Fibroblast of lung (primary cell): ENCODE measurements around the gene NR3C2. TPM values are rescaled to one million over a fixed set of nuclear protein-coding genes. Genes with fewer than 3 reads are reported as not detected.

Experiments used
- DNase-seq, 2 donors: peaks; one replicate each; pipeline versions ENCODE4 v3.0.0 to v3.0.0-alpha.2; 2010; ENCODE audit warnings: low read depth in 2 of 2
- H2AFZ ChIP-seq: 2 replicates; pipeline ENCODE4 v1.5.1; 2012; ENCODE audit warnings: low read length, control low read depth, inconsistent platforms
- H3K27ac ChIP-seq: 2 replicates; pipeline ENCODE4 v1.5.1; 2011; ENCODE audit warnings: low read length, control low read depth; ENCODE audit not compliant: insufficient read depth
- H3K27me3 ChIP-seq: 2 replicates; pipeline ENCODE4 v1.5.1; 2011; ENCODE audit warnings: mild to moderate bottlenecking, low read length; ENCODE audit not compliant: control insufficient read depth, insufficient read depth
- H3K36me3 ChIP-seq: 2 replicates; pipeline ENCODE4 v1.5.1; 2011; ENCODE audit warnings: low read length; ENCODE audit not compliant: control insufficient read depth, insufficient read depth
- H3K4me1 ChIP-seq: 2 replicates; pipeline ENCODE4 v1.5.1; 2011; ENCODE audit warnings: low read length; ENCODE audit not compliant: control insufficient read depth, insufficient read depth; ENCODE audit errors: extremely low read depth
- H3K4me2 ChIP-seq: 2 replicates; pipeline ENCODE4 v1.5.1; 2011; ENCODE audit warnings: low read length, control low read depth; ENCODE audit not compliant: insufficient read depth; ENCODE audit errors: extremely low read depth
- H3K4me3 ChIP-seq, 4 experiments: fragments of 200-600 bp in 1 of 4; sonication (generic) in 1 of 4; replicated peaks in 1 of 4; 2 replicates each; pipeline ENCODE4 v1.5.1; 2011 to 2016; ENCODE audit warnings: low read length in 4 of 4, low read depth in 3 of 4, mild to moderate bottlenecking in 3 of 4, control low read depth in 2 of 4, inconsistent platforms in 1 of 4, mixed read lengths in 1 of 4; ENCODE audit not compliant: insufficient read depth in 1 of 4; ENCODE audit errors: control extremely low read depth in 1 of 4
- H3K79me2 ChIP-seq: 2 replicates; pipeline ENCODE4 v1.5.1; 2012; ENCODE audit warnings: mild to moderate bottlenecking, low read length, inconsistent platforms; ENCODE audit not compliant: control insufficient read depth, insufficient read depth
- H3K9ac ChIP-seq: 2 replicates; pipeline ENCODE4 v1.5.1; 2011; ENCODE audit warnings: mild to moderate bottlenecking, low read length, control low read depth; ENCODE audit not compliant: insufficient read depth
- H3K9me3 ChIP-seq: 2 replicates; pipeline ENCODE4 v1.5.1; 2012; ENCODE audit warnings: low read depth, low read length; ENCODE audit not compliant: control insufficient read depth, insufficient read depth
- H4K20me1 ChIP-seq: 2 replicates; pipeline ENCODE4 v1.5.1; 2011; ENCODE audit warnings: low read length; ENCODE audit not compliant: control insufficient read depth, insufficient read depth; ENCODE audit errors: extremely low read depth
- CTCF ChIP-seq, 2 donors: IDR thresholded peaks in 1 of 2; conservative IDR thresholded peaks in 1 of 2; 1 replicate in 1 of 2; 2 replicates in 1 of 2; pipeline ENCODE4 v1.5.1; 2011 to 2012; ENCODE audit warnings: low read length in 2 of 2, control low read depth in 1 of 2, inconsistent platforms in 1 of 2, low read depth in 1 of 2, mild to moderate bottlenecking in 1 of 2
- EZH2 ChIP-seq: IDR thresholded peaks from 2 replicates; pipeline ENCODE4 v1.5.1; 2012; ENCODE audit warnings: low read length, control low read depth, mild to moderate bottlenecking; ENCODE audit errors: missing control alignments
- polyA plus RNA-seq, 2 donors: library from polyadenylated mRNA; depleted of rRNA in 1 of 2; stranded (reverse) in 1 of 2; unstranded in 1 of 2; fragments of >200 nt; gene quantifications; 2 replicates each; pipeline ENCODE4 v1.2.1, GENCODE V29; 2011 to 2012; ENCODE audit warnings: missing spikeins in 1 of 2
- total RNA-seq: library from RNA; depleted of rRNA; stranded (reverse); fragments of >200 nt; gene quantifications from 2 replicates; pipeline ENCODE4 v1.2.1, GENCODE V29; 2014

Gene NR3C2
- total and polyA plus RNA-seq, 2 donors (not counting 1 experiment from before 2014, with no cell fraction given), result 1.9 to 7.4 TPM

DNA sequence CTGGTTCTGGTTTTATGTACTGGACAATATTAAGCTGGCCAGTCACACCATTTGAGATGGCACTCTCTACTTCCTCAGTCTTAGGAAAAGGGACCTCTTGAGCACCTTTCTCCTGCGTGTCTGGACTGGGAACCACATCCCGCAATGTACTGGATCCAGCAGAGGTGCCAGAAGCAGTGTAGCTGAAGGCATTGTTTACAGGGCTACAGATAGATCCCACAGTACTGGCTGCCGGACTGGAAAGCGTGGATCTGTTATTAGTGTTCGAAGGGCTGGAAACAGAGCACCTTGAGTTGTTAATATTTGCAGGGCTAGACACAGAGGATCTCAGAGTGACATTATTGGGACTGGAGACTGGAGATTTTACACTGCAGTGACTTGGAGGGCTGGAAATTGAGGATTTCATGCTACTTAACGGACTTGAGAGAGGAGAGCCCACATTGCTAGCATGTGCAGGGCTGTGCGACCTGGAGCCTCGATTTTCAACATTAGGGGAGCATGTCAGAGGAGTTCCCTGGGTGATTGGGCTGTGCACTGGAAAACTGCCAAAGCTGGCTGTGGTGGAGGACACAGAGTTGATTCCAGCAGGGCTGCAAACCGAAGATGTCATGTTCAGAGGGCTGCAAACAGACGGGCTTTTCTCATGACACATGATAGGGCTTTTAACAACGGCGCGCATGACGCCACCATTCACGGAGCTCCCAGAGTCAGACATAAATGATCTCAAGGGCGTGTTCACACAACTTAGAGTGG is 6.4 kb downstream of the NR3C2 start:
- H2AFZ ChIP-seq, result no peak overlapping the region
- H3K27ac ChIP-seq, result no peak overlapping the region
- H3K9ac ChIP-seq, result no peak overlapping the region

GRCh38 chr4:148434075-148434773 is 8.0 kb downstream of the NR3C2 start:
- H4K20me1 ChIP-seq, result no peaks in the 10 kb centered on the region
- H3K36me3 ChIP-seq, result no peaks in the 10 kb centered on the region
- no peak overlapping the region for H3K4me3 ChIP-seq
- H3K4me2 ChIP-seq, result no peak overlapping the region
- TF ChIP-seq CTCF (conservative IDR thresholded peaks at IDR 0.05 in 1 of 2, IDR thresholded peaks at IDR 0.05 in 1 of 2; ENCODE audit: low read depth in 1 of 2, low read length in 2 of 2) (no peak), EZH2 (no peak)
- no peak overlapping the region for H3K9ac ChIP-seq
- peaks cover 9% of the 10 kb centered on the region for H3K79me2 ChIP-seq
- no peaks in the 10 kb centered on the region for H3K9me3 ChIP-seq
- no peaks in the 10 kb centered on the region for H3K27me3 ChIP-seq
- no peaks in the 10 kb centered on the region for H3K4me1 ChIP-seq
- H3K27ac ChIP-seq, result no peak overlapping the region
- DNase-seq, result peak in 1 of 2 donors; percentile 9
- H2AFZ ChIP-seq, result no peak overlapping the region

More for the DNA sequence above, 6.4 kb downstream of the NR3C2 start:
- no peaks in the 10 kb centered on the region for H3K9me3 ChIP-seq
- H3K4me1 ChIP-seq, result no peaks in the 10 kb centered on the region
- no peaks in the 10 kb centered on the region for H3K36me3 ChIP-seq
- H3K4me3 ChIP-seq, result no peak overlapping the region
- H4K20me1 ChIP-seq, result no peaks in the 10 kb centered on the region
- H3K79me2 ChIP-seq, result peaks cover 14% of the 10 kb centered on the region
- H3K27me3 ChIP-seq, result no peaks in the 10 kb centered on the region
- no peak for DNase-seq
- H3K4me2 ChIP-seq, result no peak overlapping the region
- no peak for TF ChIP-seq CTCF (conservative IDR thresholded peaks at IDR 0.05 in 1 of 2, IDR thresholded peaks at IDR 0.05 in 1 of 2; ENCODE audit: low read depth in 1 of 2, low read length in 2 of 2)
- TF ChIP-seq EZH2, result no peak

DNA sequence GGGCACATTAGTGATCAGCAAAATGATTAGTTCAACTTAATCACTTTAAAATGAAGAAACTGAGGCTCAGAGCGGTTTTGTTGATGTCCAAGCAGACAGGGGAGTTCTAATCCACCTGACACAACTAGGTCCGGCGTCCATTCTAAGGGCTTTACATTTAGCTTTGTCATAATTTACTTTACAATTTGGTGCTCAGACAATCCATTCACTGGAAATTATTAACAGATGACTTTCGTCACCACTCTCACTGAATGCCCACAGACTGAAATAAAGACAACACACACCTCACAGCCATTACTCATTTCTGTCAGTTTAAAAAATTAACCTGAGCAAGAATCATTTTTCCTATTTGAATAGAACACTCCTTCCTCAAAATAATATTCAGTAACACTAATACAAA is 10.8 kb downstream of the NR3C2 start:
- Histone ChIP-seq H3K27ac (no peak overlapping the region), H3K36me3 (no peaks in the 10 kb centered on the region), H3K4me3 (no peak overlapping the region), H2AFZ (no peak overlapping the region), H3K9ac (no peak overlapping the region), H3K27me3 (no peaks in the 10 kb centered on the region), H3K4me2 (no peak overlapping the region), H3K9me3 (no peaks in the 10 kb centered on the region), H3K79me2 (peaks cover 18% of the 10 kb centered on the region), H3K4me1 (no peaks in the 10 kb centered on the region), H4K20me1 (no peaks in the 10 kb centered on the region)
- TF ChIP-seq CTCF (conservative IDR thresholded peaks at IDR 0.05 in 1 of 2, IDR thresholded peaks at IDR 0.05 in 1 of 2; ENCODE audit: low read depth in 1 of 2, low read length in 2 of 2) (no peak), EZH2 (no peak)
- no peak for DNase-seq
